ENCODE data around the gene ENOX2.

The ENOX2 gene

DNA sequence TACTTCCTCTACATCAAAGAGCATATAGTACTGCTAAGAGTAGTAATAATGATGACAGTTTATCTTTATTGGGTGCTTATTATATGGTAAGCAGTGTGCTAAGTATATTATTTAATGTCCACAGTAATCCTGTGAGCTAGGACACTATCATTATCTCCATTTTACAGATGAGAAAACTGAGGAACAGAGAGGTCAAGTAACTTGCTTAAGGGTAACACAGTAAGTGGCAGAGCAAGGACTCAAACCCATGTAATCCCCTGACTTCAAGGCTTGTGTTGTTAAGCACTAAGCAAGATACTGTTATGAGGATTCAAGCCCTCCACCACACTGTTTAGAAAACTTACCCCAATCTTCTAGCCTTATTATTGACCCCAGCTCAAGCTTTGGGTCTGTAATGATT lies 202.4 kb downstream of the ENOX2 start:
- peaks cover 4% of the 10 kb centered on the region for H3K36me3 Mint-ChIP-seq (ENCODE audit: low read depth)
- H3K27ac Mint-ChIP-seq: no peak overlapping the region
- H3K9me3 Mint-ChIP-seq: no peaks in the 10 kb centered on the region
- H3K4me1 Mint-ChIP-seq: no peaks in the 10 kb centered on the region
- no peaks in the 10 kb centered on the region for H3K27me3 Mint-ChIP-seq
- no peak overlapping the region for H3K4me3 Mint-ChIP-seq
- no peak for DNase-seq
- no peak for ATAC-seq

DNA sequence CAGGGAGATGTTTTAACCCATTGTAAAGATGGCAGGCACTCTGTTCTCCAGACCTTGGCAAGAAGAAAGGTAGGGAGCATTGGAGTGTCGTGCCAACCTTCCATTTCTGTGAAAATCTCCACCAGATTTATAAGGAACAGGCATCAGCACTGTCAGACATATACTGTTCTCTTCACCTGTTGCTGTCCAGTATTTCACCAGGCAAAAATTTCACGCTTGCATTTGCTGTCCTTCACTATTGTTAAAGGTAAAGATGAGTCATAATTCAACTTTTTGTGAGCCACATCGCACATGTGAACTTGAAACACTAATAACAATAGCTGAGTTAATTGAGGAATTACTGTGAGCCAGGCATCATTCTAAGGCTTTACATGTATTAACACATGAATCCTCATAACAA lies 203.4 kb downstream of the ENOX2 start:
- Mint-ChIP-seq H3K27me3 (no peaks in the 10 kb centered on the region), H3K4me1 (no peaks in the 10 kb centered on the region), H3K36me3 (ENCODE audit: low read depth) (peaks cover 4% of the 10 kb centered on the region), H3K4me3 (no peak overlapping the region), H3K27ac (no peak overlapping the region), H3K9me3 (no peaks in the 10 kb centered on the region)
- DNase-seq (no peak), ATAC-seq (no peak)

DNA sequence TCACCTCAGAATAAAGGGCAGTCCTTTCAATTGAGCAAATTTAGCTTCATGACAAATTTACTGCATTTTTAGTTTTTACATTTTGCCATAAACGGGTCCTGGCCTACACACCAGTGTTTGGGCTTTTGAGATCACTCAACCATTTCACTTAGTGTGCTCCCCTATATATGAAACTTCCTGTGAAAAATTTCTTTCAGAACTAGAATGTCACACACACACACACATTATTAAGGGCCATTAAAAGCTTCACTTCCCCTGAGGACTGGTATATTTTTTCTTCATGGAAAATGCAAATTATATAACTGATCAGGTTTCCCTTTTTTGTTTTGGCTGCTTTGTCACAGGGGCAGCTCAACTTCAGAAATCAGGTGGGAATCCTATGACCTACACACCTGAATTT lies 206.5 kb downstream of the ENOX2 start:
- no peak overlapping the region for H3K27ac Mint-ChIP-seq
- H3K4me1 Mint-ChIP-seq: no peaks in the 10 kb centered on the region
- no peak for DNase-seq
- no peaks in the 10 kb centered on the region for H3K9me3 Mint-ChIP-seq
- no peak for ATAC-seq
- H3K36me3 Mint-ChIP-seq (ENCODE audit: low read depth): peaks cover 5% of the 10 kb centered on the region
- no peaks in the 10 kb centered on the region for H3K27me3 Mint-ChIP-seq
- H3K4me3 Mint-ChIP-seq: no peak overlapping the region

DNA sequence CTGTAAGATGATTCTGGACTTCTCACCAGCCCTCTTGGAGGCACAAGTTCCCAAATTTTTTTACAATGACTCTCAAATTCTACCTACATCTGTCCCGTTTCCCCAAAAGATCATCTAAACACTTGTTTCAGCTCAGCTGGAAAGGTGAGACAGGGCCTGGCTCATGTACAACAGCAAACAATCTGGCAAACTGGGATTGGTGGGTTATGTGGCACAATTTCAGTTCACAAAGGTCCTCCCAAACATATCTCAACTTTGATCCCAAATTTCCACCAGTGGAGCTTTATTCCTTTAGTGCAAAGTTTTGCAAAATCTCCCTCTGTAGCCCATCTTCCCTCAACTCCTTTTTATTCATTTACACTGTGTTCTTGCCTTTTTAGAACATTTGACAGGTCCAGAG lies 207.1 kb downstream of the ENOX2 start:
- Mint-ChIP-seq H3K27ac (no peak overlapping the region), H3K27me3 (no peaks in the 10 kb centered on the region), H3K4me3 (no peak overlapping the region), H3K36me3 (ENCODE audit: low read depth) (peaks cover 7% of the 10 kb centered on the region), H3K9me3 (no peaks in the 10 kb centered on the region), H3K4me1 (no peaks in the 10 kb centered on the region)
- no peak for ATAC-seq
- no peak for DNase-seq

DNA sequence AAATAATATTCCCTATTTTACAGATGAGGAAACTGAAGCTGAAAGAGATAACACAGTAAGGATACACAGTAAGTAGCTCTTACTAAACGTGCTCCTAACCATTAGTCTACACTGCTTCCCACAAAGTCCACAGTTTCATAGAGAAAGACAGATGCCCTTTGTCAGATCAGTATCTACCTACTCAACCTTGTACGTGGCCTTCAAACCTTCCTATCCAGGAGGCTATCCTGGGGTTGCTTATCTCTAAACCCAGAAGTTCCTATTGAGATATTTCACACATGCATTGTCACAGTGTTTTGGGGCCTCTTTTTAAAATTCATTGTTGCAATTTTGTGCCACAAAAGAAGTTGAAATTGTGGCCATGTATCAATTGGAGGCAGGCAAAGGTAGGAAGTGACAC lies 208.0 kb downstream of the ENOX2 start:
- DNase-seq: no peak
- no peak for ATAC-seq
- no peak overlapping the region for H3K4me3 Mint-ChIP-seq
- H3K27me3 Mint-ChIP-seq: no peaks in the 10 kb centered on the region
- H3K27ac Mint-ChIP-seq: no peak overlapping the region
- H3K9me3 Mint-ChIP-seq: no peaks in the 10 kb centered on the region
- H3K36me3 Mint-ChIP-seq (ENCODE audit: low read depth): peaks cover 7% of the 10 kb centered on the region
- no peaks in the 10 kb centered on the region for H3K4me1 Mint-ChIP-seq

DNA sequence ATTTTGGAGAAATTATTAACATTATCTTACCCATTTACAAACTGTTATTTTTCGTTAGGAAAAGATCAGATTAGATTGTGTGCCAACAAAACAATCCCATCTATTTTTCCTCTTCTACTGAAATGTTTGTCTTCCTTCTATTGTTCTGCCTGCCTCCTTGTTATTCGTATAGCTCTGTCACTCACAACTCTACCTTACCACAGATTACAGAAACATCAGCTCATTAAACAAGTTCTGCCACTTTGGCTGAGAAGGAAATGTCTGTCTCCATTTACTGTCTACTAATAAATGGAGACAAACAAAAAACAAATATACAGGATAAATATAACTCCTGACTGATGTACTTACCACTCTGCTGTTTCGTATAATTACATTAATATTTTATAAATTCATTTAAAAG lies 211.4 kb downstream of the ENOX2 start:
- no peaks in the 10 kb centered on the region for H3K4me1 Mint-ChIP-seq
- DNase-seq (no peak), ATAC-seq (no peak)
- no peaks in the 10 kb centered on the region for H3K27me3 Mint-ChIP-seq
- H3K27ac Mint-ChIP-seq: no peak overlapping the region
- H3K9me3 Mint-ChIP-seq: no peaks in the 10 kb centered on the region
- H3K4me3 Mint-ChIP-seq: no peak overlapping the region
- peaks cover 7% of the 10 kb centered on the region for H3K36me3 Mint-ChIP-seq (ENCODE audit: low read depth)

DNA sequence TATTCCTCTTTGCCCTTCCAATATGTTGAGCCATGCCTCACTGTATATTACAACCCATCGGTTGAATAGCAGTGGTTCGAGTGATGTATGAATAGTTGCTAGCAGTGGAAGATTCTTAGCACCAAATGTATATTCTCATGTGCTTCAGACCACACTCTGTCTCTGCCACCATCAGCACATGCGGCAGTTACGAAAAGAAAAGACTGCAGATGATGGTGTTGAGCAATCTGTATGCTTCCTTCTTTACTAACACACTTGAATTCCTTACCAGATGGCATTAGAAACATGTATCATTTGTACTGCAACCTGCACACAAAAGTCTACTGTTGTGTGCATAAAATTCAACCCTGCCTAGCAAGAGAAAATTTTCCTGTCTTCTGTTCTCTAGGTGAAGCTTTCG lies 214.6 kb downstream of the ENOX2 start:
- Mint-ChIP-seq H3K36me3 (ENCODE audit: low read depth) (peaks cover 17% of the 10 kb centered on the region), H3K27ac (no peak overlapping the region), H3K9me3 (no peaks in the 10 kb centered on the region), H3K4me3 (no peak overlapping the region), H3K27me3 (no peaks in the 10 kb centered on the region), H3K4me1 (no peaks in the 10 kb centered on the region)
- DNase-seq (no peak), ATAC-seq (no peak)

DNA sequence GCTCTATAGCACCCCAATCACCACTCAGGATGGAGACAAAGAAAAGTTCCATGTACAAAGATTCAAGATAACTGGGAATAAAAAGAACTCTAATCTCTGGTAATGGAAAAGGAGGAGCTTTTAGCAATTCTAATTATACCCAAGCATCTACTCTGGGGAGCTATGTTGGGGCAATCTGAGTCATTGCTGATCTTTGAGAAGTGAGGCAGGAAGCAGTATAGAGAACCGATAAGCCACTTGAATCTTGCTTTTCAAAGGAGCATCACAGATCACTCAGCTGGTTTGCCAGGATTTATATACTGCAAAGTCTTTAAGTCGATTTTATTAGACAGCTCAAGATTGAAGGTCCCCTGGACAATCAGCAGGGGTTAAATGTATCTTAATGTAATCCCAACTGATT lies 220.0 kb downstream of the ENOX2 start:
- no peak for ATAC-seq
- H3K36me3 Mint-ChIP-seq (ENCODE audit: low read depth): peaks cover 19% of the 10 kb centered on the region

DNA sequence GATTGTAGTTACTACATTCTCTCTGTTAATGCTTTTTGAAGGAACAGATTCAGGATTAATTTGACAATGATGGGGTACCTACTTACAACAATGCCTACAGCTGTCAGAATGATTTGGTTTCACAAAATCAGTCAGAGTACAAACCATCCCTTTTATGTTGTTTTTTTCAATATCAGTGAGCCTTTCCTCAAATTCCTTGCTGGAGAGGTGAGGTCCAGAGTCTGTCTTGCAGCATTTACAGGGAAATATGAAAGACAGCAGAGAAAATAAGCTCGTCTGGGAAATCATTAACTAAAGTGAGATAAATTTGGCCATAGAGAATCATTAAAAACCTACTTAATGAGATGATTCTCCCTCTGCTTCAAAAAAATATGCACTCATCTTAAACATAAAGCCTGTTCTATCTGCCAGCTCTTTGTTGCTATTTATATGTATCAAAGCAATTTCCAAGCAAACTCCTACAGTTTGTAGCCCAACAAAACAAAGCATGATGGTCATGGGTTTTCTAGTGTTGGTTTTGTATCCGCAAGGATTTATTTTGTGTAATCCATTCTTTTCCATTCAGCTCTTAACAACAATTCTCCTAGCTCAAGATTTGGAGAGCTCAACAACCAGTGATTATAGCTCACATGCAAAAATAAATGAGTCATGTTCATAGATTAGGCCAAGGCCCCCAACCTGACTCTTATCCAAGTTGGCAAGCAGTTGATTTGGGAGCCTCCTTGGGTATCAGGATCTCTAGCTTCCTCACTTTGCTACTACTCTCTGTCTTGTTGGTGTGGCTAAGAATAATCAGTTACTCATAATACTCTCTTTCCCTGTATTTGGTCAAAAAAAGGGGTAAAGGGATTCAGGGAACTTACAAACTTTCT lies 222.6 kb downstream of the ENOX2 start:
- DNase-seq: no peak
- Mint-ChIP-seq H3K27ac (no peak overlapping the region), H3K36me3 (ENCODE audit: low read depth) (peaks cover 24% of the 10 kb centered on the region), H3K9me3 (peaks cover 3% of the 10 kb centered on the region), H3K27me3 (no peaks in the 10 kb centered on the region), H3K4me3 (no peak overlapping the region), H3K4me1 (no peaks in the 10 kb centered on the region)
- ATAC-seq: no peak

More for the DNA sequence above, 220.0 kb downstream of the ENOX2 start:
- Mint-ChIP-seq H3K27me3 (no peaks in the 10 kb centered on the region), H3K4me1 (no peaks in the 10 kb centered on the region), H3K9me3 (no peaks in the 10 kb centered on the region), H3K27ac (no peak overlapping the region), H3K4me3 (no peak overlapping the region)
- no peak for DNase-seq

DNA sequence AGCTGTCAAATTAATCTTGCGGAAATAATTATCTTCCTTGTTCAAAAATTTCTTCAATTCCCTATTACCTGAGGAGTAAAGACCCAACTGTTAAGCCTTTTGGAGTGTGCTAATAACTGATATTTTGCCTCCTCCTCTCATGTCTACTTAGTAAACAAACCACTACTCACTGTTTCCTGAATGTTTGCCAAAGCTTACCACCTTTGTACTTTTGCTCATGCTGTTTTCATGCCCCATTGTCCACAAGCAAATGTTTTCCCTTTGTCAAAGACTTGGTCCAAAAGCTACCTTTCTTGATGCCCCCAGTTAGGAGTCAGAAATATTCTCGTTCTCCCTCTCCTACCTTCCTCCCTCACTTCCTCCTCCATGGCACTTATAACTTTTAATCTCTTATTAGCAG lies 226.1 kb downstream of the ENOX2 start:
- H3K36me3 Mint-ChIP-seq (ENCODE audit: low read depth): peaks cover 41% of the 10 kb centered on the region
- no peak overlapping the region for H3K4me3 Mint-ChIP-seq
- ATAC-seq: no peak
- no peaks in the 10 kb centered on the region for H3K4me1 Mint-ChIP-seq
- H3K9me3 Mint-ChIP-seq: peaks cover 5% of the 10 kb centered on the region
- no peak overlapping the region for H3K27ac Mint-ChIP-seq
- H3K27me3 Mint-ChIP-seq: no peaks in the 10 kb centered on the region
- no peak for DNase-seq

DNA sequence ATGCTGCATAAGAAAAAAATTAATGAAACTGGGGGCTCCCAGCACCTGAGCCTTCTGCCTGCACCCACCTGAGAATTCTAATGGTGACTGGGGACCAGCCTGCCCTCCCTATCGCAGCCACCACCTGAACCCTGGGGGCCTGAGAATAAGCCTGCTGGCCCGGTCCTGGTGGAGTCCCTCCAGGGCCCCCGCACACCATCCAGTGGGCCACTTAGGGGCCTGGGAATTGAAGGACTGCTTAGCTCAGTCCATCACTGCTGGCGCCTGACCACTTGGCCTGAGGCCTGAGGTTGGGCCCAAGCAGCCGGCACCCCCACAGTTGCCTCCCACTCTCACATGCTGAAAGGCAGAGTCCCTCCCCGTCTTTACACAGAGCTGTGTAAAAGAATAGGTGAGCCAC lies 230.8 kb downstream of the ENOX2 start:
- Mint-ChIP-seq H3K27ac (no peak overlapping the region), H3K36me3 (ENCODE audit: low read depth) (peaks cover 43% of the 10 kb centered on the region), H3K27me3 (no peaks in the 10 kb centered on the region), H3K9me3 (peaks cover 5% of the 10 kb centered on the region), H3K4me1 (no peaks in the 10 kb centered on the region), H3K4me3 (no peak overlapping the region)
- no peak for ATAC-seq
- no peak for DNase-seq

DNA sequence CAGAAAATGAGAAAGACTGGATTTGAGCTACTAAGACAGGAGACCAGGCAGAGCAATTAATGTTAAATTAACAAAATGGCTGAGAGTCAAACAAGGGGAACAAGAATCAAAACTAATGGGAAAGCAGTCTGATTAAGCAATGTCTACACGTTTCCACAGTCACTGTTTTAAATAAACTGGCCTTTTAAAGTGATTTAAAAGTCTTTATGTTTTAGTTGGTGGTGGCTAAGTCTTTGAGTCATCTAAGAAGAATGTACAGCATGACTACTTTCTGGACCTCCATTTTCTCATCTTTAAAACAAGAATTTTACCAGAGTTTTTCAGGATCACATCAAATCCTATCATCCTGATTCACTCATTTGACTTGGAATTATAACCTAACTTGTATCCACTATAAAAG lies 233.8 kb downstream of the ENOX2 start:
- no peak for DNase-seq
- no peaks in the 10 kb centered on the region for H3K4me1 Mint-ChIP-seq
- no peak for ATAC-seq
- H3K9me3 Mint-ChIP-seq: no peaks in the 10 kb centered on the region
- H3K27me3 Mint-ChIP-seq: no peaks in the 10 kb centered on the region
- H3K27ac Mint-ChIP-seq: no peak overlapping the region
- no peak overlapping the region for H3K4me3 Mint-ChIP-seq
- H3K36me3 Mint-ChIP-seq (ENCODE audit: low read depth): peaks cover 29% of the 10 kb centered on the region

DNA sequence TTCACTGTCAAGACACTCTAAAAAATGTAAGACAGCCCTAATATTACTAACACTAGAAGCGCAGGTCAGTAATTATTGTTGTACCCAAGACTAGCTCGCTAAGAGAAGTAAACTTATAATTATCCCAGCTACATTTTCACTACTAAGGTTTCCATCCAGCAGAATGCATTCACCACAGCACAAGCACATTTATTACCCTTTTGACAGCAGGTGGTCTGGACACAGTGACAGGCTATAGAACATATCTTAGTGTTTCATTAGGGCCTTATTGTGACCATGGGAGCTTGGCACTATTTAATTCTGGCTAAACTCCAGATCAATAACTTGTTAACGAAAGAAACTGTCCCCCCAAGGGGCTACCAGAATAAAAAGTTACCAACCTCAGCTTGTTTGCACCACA lies 237.7 kb downstream of the ENOX2 start:
- Mint-ChIP-seq H3K36me3 (ENCODE audit: low read depth) (peaks cover 28% of the 10 kb centered on the region), H3K27ac (no peak overlapping the region), H3K27me3 (no peaks in the 10 kb centered on the region), H3K9me3 (no peaks in the 10 kb centered on the region), H3K4me3 (no peak overlapping the region), H3K4me1 (no peaks in the 10 kb centered on the region)
- no peak for ATAC-seq
- DNase-seq: no peak

DNA sequence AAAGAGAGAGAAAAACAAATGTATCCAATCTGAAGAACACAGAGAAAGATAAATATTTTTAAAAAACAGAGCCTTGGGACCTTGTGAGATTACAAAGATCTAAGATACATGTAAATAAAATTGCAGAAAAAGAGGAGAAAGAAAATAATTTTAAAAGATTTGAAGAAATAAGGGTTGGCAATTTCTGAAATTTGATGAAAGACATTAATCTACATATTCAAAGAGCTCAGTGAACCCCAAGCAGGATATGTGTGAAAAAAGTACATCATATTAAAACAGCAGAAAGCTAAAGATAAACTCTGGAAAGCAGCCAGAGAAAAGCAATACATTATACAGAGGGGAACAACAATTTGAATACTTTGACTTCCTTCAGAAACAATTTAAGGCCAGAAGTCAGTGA lies 244.7 kb downstream of the ENOX2 start:
- ATAC-seq: no peak
- Mint-ChIP-seq H3K27ac (no peak overlapping the region), H3K4me1 (no peaks in the 10 kb centered on the region), H3K4me3 (no peak overlapping the region), H3K9me3 (no peaks in the 10 kb centered on the region), H3K27me3 (no peaks in the 10 kb centered on the region), H3K36me3 (ENCODE audit: low read depth) (peaks cover 19% of the 10 kb centered on the region)
- DNase-seq: no peak

DNA sequence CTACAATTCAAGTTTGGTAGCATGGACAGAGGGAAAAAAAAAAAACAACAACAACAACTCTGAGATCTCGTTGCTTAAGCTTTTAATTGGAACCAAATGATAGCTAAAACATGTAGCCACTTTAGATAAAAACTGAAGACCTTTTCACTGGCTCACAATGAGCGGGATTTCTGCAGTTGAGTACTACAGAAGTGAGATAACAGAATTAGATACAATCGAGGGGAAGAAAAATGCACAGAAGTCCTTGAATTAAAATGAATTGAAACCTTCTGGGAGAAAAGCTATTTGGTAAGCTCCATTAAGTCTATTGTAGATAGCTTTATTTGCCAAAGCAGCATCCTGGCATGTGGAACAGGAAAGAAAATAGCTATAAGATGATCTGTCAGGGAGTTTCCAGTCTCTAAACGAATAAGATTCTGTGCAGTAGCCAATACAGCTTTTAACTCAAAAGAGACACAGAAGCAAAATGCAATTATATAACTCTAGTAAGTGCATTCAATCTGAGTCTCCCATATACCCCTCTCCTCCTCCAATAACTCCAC lies 248.5 kb downstream of the ENOX2 start:
- DNase-seq (no peak), ATAC-seq (no peak)
- Mint-ChIP-seq H3K27ac (no peak overlapping the region), H3K4me1 (no peaks in the 10 kb centered on the region), H3K27me3 (no peaks in the 10 kb centered on the region), H3K4me3 (no peak overlapping the region), H3K36me3 (ENCODE audit: low read depth) (peaks cover 13% of the 10 kb centered on the region), H3K9me3 (no peaks in the 10 kb centered on the region)

Data from activated naive CD8-positive, alpha-beta T cell treated with anti-CD3 and anti-CD28 coated beads, Interleukin-2, amount 50 U/mL, for 24 hours (primary cell).